Right ventricle myocardium inferior (tissue), 1 donor: ENCODE results near the gene KBTBD8. TPM values are rescaled to one million over a fixed set of nuclear protein-coding genes. Genes with fewer than 3 reads are reported as not detected.

Experiments used
- ATAC-seq: fragments of 200-7000 bp; cut with Tn5 transposase; one replicate; pipeline ENCODE4 v1.9.1; 2020; ENCODE audit warnings: mild to moderate bottlenecking, moderate library complexity
- DNase-seq: peaks from one replicate; pipeline ENCODE4 v3.0.0; 2021; ENCODE audit errors: missing footprints
- intact Hi-C: fragments of 100-400 bp; cut with DNase I; formaldehyde crosslinking; loops from one replicate; pipeline ENCODE4 v1.11.0; 2022
- long read RNA-seq: library from polyadenylated mRNA; unstranded; transcript quantifications from one replicate; pipeline ENCODE4 v2.0.0, GENCODE V29; 2021
- total RNA-seq: library from RNA; stranded (reverse); fragmentation: NEBNext Ultra II Directional; extraction: Animal tissue kit (Norgen Biotek cat#: 25700); gene quantifications from one replicate; pipeline ENCODE4 v1.2.1, GENCODE V29; 2021
- donor health status: DM: no; HTN: yes; CAD: no; lungs with severe emphysema.

The KBTBD8 gene
- total RNA-seq = 4.1 TPM
- long read RNA-seq, full-length matches to known transcripts = 2 of 2 reads
- long read RNA-seq, partial matches to known transcripts = 0 of 2 reads
- long read RNA-seq, other reads (novel, unspliced or antisense) = 0 of 2 reads

GRCh38 chr3:66998113-66998903, at the start of gene KBTBD8:
TSS of gene KBTBD8 (plus strand) at chr3:66998307. CDS start at chr3:66998356, 49 bp downstream.
- intact Hi-C loops = loop anchor here (2.0 to 5.0 kb wide), 2 partner anchors 18 to 34 kb away; no protein-coding TSS in a partner anchor

GRCh38 chr3:66948838-66949237, 49.3 kb upstream of the KBTBD8 start:
- no peak for DNase-seq
- intact Hi-C loops = no loop called here
- no peak for ATAC-seq

More at GRCh38 chr3:66998113-66998903, at the start of gene KBTBD8:
- peak; percentile 35 for ATAC-seq
- DNase-seq = peak; percentile 99

GRCh38 chr3:66949898-66950297, 48.2 kb upstream of the KBTBD8 start:
- DNase-seq (no peak), ATAC-seq (no peak)
- intact Hi-C loops = no loop called here

- ATAC-seq (no peak), DNase-seq (no peak)
- intact Hi-C loops = no loop called here
Observed at GRCh38 chr3:66952357-66952756, 45.8 kb upstream of the KBTBD8 start.

- ATAC-seq = no peak
- DNase-seq = no peak
- intact Hi-C loops = no loop called here
Observed at GRCh38 chr3:66953934-66954445, 44.1 kb upstream of the KBTBD8 start.

GRCh38 chr3:66956742-66957141, 41.4 kb upstream of the KBTBD8 start:
- intact Hi-C loops = no loop called here
- peak; percentile 57 for ATAC-seq
- no peak for DNase-seq

GRCh38 chr3:66957367-66957766, 40.7 kb upstream of the KBTBD8 start:
- DNase-seq = no peak
- intact Hi-C loops = no loop called here

GRCh38 chr3:66958067-66958466, 40.0 kb upstream of the KBTBD8 start:
- ATAC-seq = no peak
- no peak for DNase-seq
- intact Hi-C loops = no loop called here

More at GRCh38 chr3:66957367-66957766, 40.7 kb upstream of the KBTBD8 start:
- no peak for ATAC-seq

- intact Hi-C loops = no loop called here
- DNase-seq (no peak), ATAC-seq (no peak)
Observed at GRCh38 chr3:66962664-66963063, 35.4 kb upstream of the KBTBD8 start.

GRCh38 chr3:66971245-66971644, 26.9 kb upstream of the KBTBD8 start:
- no peak for ATAC-seq
- intact Hi-C loops = loop anchor here (10.0 kb wide), 2 partner anchors 144 to 1924 kb away; no protein-coding TSS in a partner anchor
- no peak for DNase-seq

- DNase-seq (peak; percentile 71), ATAC-seq (peak; percentile 98)
- intact Hi-C loops = loop anchor here (10.0 kb wide), 2 partner anchors 143 to 1923 kb away; no protein-coding TSS in a partner anchor
Observed at GRCh38 chr3:66971891-66972551, 26.1 kb upstream of the KBTBD8 start.

- intact Hi-C loops = no loop called here
- no peak for ATAC-seq
Observed at GRCh38 chr3:66980791-66981190, 17.3 kb upstream of the KBTBD8 start.

GRCh38 chr3:66983101-66983500, 15.0 kb upstream of the KBTBD8 start:
- intact Hi-C loops = no loop called here
- DNase-seq (no peak), ATAC-seq (no peak)

More at GRCh38 chr3:66980791-66981190, 17.3 kb upstream of the KBTBD8 start:
- no peak for DNase-seq

GRCh38 chr3:66985336-66985920, 12.7 kb upstream of the KBTBD8 start:
- DNase-seq = no peak
- intact Hi-C loops = no loop called here
- no peak for ATAC-seq

- intact Hi-C loops = no loop called here
- no peak for DNase-seq
- ATAC-seq = no peak
Observed at GRCh38 chr3:66986406-66986805, 11.7 kb upstream of the KBTBD8 start.

- no peak for DNase-seq
- intact Hi-C loops = no loop called here
- no peak for ATAC-seq
Observed at GRCh38 chr3:66989241-66989640, 8.9 kb upstream of the KBTBD8 start.

GRCh38 chr3:66989860-66990696, 8.0 kb upstream of the KBTBD8 start:
- intact Hi-C loops = no loop called here
- DNase-seq (no peak), ATAC-seq (no peak)

GRCh38 chr3:66991459-66991858, 6.6 kb upstream of the KBTBD8 start:
- ATAC-seq = no peak
- intact Hi-C loops = no loop called here
- DNase-seq = no peak
